Thoracic aorta (tissue), 2 donors: ENCODE results near the gene INTS1. TPM values are rescaled to one million over a fixed set of nuclear protein-coding genes. Genes with fewer than 3 reads are reported as not detected.

Experiments used
- ATAC-seq: fragments of 150-250 bp; one replicate; pipeline ENCODE4 v1.8.0; 2017; ENCODE audit warnings: low read depth; ENCODE audit not compliant: insufficient number of reproducible peaks, low FRiP score
- DNase-seq: peaks from one replicate; pipeline ENCODE4 v3.0.0-alpha.2; 2020; ENCODE audit warnings: low spot score
- H3K27ac ChIP-seq, 2 donors: fragments of 200-600 bp; sonication (generic); 1 replicate in 1 of 2; 2 replicates in 1 of 2; pipeline ENCODE4 v1.5.1; 2016; ENCODE audit warnings: mild to moderate bottlenecking in 2 of 2, moderate library complexity in 2 of 2
- H3K27me3 ChIP-seq: fragments of 200-600 bp; sonication (generic); replicated peaks from 2 replicates; pipeline ENCODE4 v1.6.0; 2016; ENCODE audit warnings: mild to moderate bottlenecking; ENCODE audit not compliant: insufficient read depth
- H3K36me3 ChIP-seq: fragments of 200-600 bp; sonication (generic); one replicate; pipeline ENCODE4 v1.5.1; 2016
- H3K4me1 ChIP-seq, 2 donors: fragments of 200-600 bp; sonication (generic); 1 replicate in 1 of 2; 2 replicates in 1 of 2; pipeline versions ENCODE4 v1.5.1 to v1.6.0; 2016; ENCODE audit warnings: low read depth in 2 of 2, mild to moderate bottlenecking in 1 of 2; ENCODE audit not compliant: control insufficient read depth in 1 of 2
- H3K4me3 ChIP-seq: fragments of 200-600 bp; sonication (generic); 2 replicates; pipeline ENCODE4 v1.5.1; 2016; ENCODE audit warnings: mild to moderate bottlenecking
- H3K9me3 ChIP-seq: fragments of 200-600 bp; sonication (generic); 2 replicates; pipeline ENCODE4 v1.5.1; 2016
- total RNA-seq, 2 donors: library from RNA; depleted of rRNA; stranded (reverse); fragments of >200 nt; gene quantifications; one replicate each; pipeline versions ENCODE4 v1.1.0 to v1.2.3, GENCODE V29; 2016
- TF ChIP-seq, protein P1 (sequence below): fragments of 200-600 bp; sonication (generic); IDR thresholded peaks from one replicate; pipeline ENCODE4 v1.5.1; 2019; ENCODE audit warnings: antibody characterized with exemption

The INTS1 gene
- total RNA-seq, 2 donors from 2014 or later, result 59.8 to 89.6 TPM

DNA sequence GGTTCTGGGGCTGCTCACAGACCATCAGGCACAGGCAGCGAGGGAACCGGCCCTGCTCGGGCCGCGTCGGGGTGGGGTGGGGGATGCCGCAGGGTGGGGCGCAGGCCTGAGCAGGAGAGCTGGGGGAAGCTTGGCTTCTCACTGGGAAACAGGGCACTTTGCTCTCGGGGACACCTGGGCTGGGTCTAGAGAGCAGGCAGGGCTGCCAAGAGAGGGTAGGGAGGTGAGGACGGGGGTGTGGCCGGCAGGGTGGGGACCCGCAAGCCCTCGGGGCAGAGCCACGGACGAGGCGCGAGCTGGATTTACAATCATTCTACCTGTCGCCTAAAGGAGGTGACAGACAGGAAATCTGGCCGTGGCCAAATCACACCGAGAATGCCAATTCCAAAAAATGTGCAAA lies 11.1 kb downstream of the INTS1 start:
- ATAC-seq (no peak), DNase-seq (no peak)
- H3K36me3 ChIP-seq, result peaks cover 76% of the 10 kb centered on the region
- no peak overlapping the region for H3K27ac ChIP-seq
- TF ChIP-seq, protein P1, sequence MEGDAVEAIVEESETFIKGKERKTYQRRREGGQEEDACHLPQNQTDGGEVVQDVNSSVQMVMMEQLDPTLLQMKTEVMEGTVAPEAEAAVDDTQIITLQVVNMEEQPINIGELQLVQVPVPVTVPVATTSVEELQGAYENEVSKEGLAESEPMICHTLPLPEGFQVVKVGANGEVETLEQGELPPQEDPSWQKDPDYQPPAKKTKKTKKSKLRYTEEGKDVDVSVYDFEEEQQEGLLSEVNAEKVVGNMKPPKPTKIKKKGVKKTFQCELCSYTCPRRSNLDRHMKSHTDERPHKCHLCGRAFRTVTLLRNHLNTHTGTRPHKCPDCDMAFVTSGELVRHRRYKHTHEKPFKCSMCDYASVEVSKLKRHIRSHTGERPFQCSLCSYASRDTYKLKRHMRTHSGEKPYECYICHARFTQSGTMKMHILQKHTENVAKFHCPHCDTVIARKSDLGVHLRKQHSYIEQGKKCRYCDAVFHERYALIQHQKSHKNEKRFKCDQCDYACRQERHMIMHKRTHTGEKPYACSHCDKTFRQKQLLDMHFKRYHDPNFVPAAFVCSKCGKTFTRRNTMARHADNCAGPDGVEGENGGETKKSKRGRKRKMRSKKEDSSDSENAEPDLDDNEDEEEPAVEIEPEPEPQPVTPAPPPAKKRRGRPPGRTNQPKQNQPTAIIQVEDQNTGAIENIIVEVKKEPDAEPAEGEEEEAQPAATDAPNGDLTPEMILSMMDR, result no peak
- H3K4me1 ChIP-seq, result no peaks in the 10 kb centered on the region
- H3K27me3 ChIP-seq, result no peaks in the 10 kb centered on the region
- H3K4me3 ChIP-seq, result no peak overlapping the region
- no peaks in the 10 kb centered on the region for H3K9me3 ChIP-seq

DNA sequence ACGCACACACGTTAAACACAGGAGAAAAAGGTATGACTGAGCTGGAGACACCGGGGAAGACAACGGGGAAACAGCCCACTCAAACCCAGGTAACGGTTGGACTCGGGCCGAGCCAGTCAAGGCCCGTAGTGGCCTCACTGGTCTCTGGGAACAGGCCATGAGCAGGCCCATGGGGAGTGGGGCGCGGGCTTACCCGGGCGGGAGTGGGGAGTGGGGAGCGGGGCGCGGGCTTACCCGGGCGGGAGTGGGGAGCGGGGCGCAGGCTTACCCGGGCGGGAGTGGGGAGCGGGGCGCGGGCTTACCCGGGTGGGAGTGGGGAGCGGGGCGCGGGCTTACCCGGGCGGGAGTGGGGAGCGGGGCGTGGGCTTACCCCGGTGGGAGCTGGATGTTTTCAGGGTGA lies 11.5 kb downstream of the INTS1 start:
- DNase-seq (no peak), ATAC-seq (no peak)
- Histone ChIP-seq H3K27me3 (no peaks in the 10 kb centered on the region), H3K4me3 (no peak overlapping the region), H3K36me3 (peaks cover 76% of the 10 kb centered on the region), H3K4me1 (no peaks in the 10 kb centered on the region), H3K27ac (no peak overlapping the region), H3K9me3 (no peaks in the 10 kb centered on the region)
- TF ChIP-seq, protein P1, result no peak

DNA sequence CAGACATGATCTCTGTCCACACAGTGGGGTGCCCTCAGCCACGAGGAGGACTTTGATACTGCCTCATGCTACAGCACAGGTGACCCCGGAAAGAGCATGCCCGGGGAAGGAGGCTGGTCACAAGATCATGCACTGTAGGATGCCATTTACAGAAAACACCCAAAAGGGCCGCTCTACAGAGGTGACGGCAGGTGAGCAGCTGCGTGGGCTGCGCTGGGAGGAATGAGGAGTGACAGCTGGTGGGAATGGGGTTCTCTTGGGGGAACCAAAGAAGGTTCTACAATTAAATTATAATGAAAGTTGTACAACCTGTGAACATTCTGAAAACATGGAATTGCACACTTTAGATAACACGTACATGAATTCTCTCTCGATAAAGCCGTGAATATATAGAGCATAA lies 12.0 kb downstream of the INTS1 start:
- H3K9me3 ChIP-seq, result no peaks in the 10 kb centered on the region
- DNase-seq, result no peak
- H3K27ac ChIP-seq, result no peak overlapping the region
- no peaks in the 10 kb centered on the region for H3K27me3 ChIP-seq
- no peak for ATAC-seq
- no peaks in the 10 kb centered on the region for H3K4me1 ChIP-seq
- H3K36me3 ChIP-seq, result peaks cover 76% of the 10 kb centered on the region
- H3K4me3 ChIP-seq, result no peak overlapping the region
- TF ChIP-seq, protein P1, result no peak

DNA sequence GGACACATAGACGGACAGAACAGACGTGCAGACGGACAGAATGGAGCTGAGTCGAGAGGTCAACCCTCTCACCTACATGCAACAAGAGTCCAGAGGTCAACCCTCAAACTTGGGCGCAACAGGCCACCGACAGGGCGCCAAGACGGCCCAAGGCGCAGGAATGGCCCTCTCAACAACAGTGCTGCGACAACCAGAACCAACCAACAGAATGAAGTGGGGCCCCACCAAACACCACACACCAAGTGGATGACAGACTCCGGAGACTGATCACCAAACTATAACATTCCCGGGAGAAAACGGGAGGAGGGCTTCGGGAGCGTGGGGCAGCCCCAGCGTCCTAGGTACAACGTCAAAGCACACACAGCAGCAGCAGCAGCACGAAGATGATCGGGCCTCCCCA lies 13.4 kb downstream of the INTS1 start:
- Histone ChIP-seq H3K36me3 (peaks cover 74% of the 10 kb centered on the region), H3K4me1 (no peaks in the 10 kb centered on the region), H3K4me3 (no peak overlapping the region), H3K27ac (no peak overlapping the region), H3K27me3 (no peaks in the 10 kb centered on the region), H3K9me3 (no peaks in the 10 kb centered on the region)
- DNase-seq, result no peak
- ATAC-seq, result no peak
- TF ChIP-seq, protein P1, result no peak

DNA sequence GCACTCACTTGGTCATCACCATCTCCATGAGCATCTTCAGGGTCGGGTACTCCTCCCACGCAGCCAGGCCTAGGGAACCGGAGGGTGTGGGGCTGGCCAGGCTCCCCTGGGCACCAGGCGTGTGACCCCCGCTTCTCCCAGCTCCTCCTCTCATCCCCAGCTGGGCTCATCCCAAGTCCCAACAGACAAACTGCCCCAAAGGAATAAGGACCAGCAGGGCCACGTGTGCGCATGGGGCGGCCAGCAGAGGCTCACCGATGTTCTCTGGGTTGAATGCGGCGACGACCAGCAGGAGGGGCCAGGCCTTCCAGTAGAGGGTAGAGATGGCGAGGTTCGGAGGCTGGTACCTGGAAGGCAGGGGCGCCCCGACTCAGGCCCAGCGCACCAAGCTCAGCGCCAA lies 14.9 kb downstream of the INTS1 start:
- DNase-seq (no peak), ATAC-seq (no peak)
- Histone ChIP-seq H3K27ac (no peak overlapping the region), H3K36me3 (peaks cover 75% of the 10 kb centered on the region), H3K27me3 (no peaks in the 10 kb centered on the region), H3K4me1 (no peaks in the 10 kb centered on the region), H3K9me3 (no peaks in the 10 kb centered on the region), H3K4me3 (no peak overlapping the region)
- TF ChIP-seq, protein P1, result no peak
